ENCODE results near the gene SLC27A2.
"Not testable (repeated sequence)": the region's sequence is repeated elsewhere in the genome, so short reads cannot be mapped to it uniquely, and the experiment has no call there.

The SLC27A2 gene

GRCh38 chr15:50163719-50164410, 18.1 kb upstream of the SLC27A2 start:
- no peak for DNase-seq (ENCODE audit: low read depth)

- peak; percentile 56 for DNase-seq (ENCODE audit: low read depth)
Measured at GRCh38 chr15:50164458-50164857, 17.5 kb upstream of the SLC27A2 start.

GRCh38 chr15:50166216-50166615, 15.8 kb upstream of the SLC27A2 start:
- peak; percentile 89 for DNase-seq (ENCODE audit: low read depth)

- DNase-seq (ENCODE audit: low read depth) = no peak
Measured at GRCh38 chr15:50167110-50167509, 14.9 kb upstream of the SLC27A2 start.

- DNase-seq (ENCODE audit: low read depth) = no peak
Measured at GRCh38 chr15:50168379-50168778, 13.6 kb upstream of the SLC27A2 start.

GRCh38 chr15:50168783-50169411, 13.1 kb upstream of the SLC27A2 start:
- DNase-seq (ENCODE audit: low read depth) = no peak

GRCh38 chr15:50172360-50172895, 9.6 kb upstream of the SLC27A2 start:
- not testable (repeated sequence) for DNase-seq (ENCODE audit: low read depth)

GRCh38 chr15:50176869-50177268, 5.1 kb upstream of the SLC27A2 start:
- peak; percentile 21 for DNase-seq (ENCODE audit: low read depth)

GRCh38 chr15:50180091-50180490, 1.9 kb upstream of the SLC27A2 start:
- no peak for DNase-seq (ENCODE audit: low read depth)

- DNase-seq (ENCODE audit: low read depth) = no peak
Measured at GRCh38 chr15:50180582-50180981, 1.4 kb upstream of the SLC27A2 start.

- DNase-seq (ENCODE audit: low read depth) = no peak
Measured at GRCh38 chr15:50181201-50181968, 611 bp upstream of the SLC27A2 start.

- peak; percentile 30 for DNase-seq (ENCODE audit: low read depth)
Measured at GRCh38 chr15:50182219-50183013, 420 bp downstream of the SLC27A2 start.

GRCh38 chr15:50183112-50183794, 1.3 kb downstream of the SLC27A2 start:
- DNase-seq (ENCODE audit: low read depth) = no peak

- no peak for DNase-seq (ENCODE audit: low read depth)
Measured at GRCh38 chr15:50184863-50185504, 3.0 kb downstream of the SLC27A2 start.

- DNase-seq (ENCODE audit: low read depth) = no peak
Measured at GRCh38 chr15:50186090-50186489, 4.1 kb downstream of the SLC27A2 start.

- DNase-seq (ENCODE audit: low read depth) = no peak
Measured at GRCh38 chr15:50186752-50187151, 4.8 kb downstream of the SLC27A2 start.

- DNase-seq (ENCODE audit: low read depth) = no peak
Measured at GRCh38 chr15:50187525-50187924, 5.5 kb downstream of the SLC27A2 start.

- DNase-seq (ENCODE audit: low read depth) = no peak
Measured at GRCh38 chr15:50187997-50188396, 6.0 kb downstream of the SLC27A2 start.

GRCh38 chr15:50188793-50189192, 6.8 kb downstream of the SLC27A2 start:
- not testable (repeated sequence) for DNase-seq (ENCODE audit: low read depth)

- no peak for DNase-seq (ENCODE audit: low read depth)
Measured at GRCh38 chr15:50189633-50190032, 7.6 kb downstream of the SLC27A2 start.

GRCh38 chr15:50190166-50190570, 8.2 kb downstream of the SLC27A2 start:
- no peak for DNase-seq (ENCODE audit: low read depth)
